HG02970 (cell line): ENCODE data around the gene NLGN2.

Experiments
- ATAC-seq: cut with Tn5 transposase; IDR thresholded peaks from one replicate; pipeline ENCODE4 v1.9.1; 2021; ENCODE audit warnings: mild to moderate bottlenecking, moderate library complexity, moderate number of reproducible peaks; ENCODE audit not compliant: unreplicated experiment, low FRiP score

The NLGN2 gene

GRCh38 chr17:7411427-7411750 is 3.7 kb downstream of the NLGN2 start:
- ATAC-seq: no peak

GRCh38 chr17:7413346-7413985 is 5.8 kb downstream of the NLGN2 start:
- no peak for ATAC-seq

- no peak for ATAC-seq
Measured at GRCh38 chr17:7414837-7415236, 7.2 kb downstream of the NLGN2 start.

GRCh38 chr17:7415784-7416183 is 8.1 kb downstream of the NLGN2 start:
- ATAC-seq: no peak

- ATAC-seq: no peak
Measured at GRCh38 chr17:7416323-7416722, 8.7 kb downstream of the NLGN2 start.

GRCh38 chr17:7417056-7417655 is 9.5 kb downstream of the NLGN2 start:
- no peak for ATAC-seq

- no peak for ATAC-seq
Measured at GRCh38 chr17:7418472-7419152, 11.0 kb downstream of the NLGN2 start.

- no peak for ATAC-seq
Measured at GRCh38 chr17:7419819-7420610, 12.4 kb downstream of the NLGN2 start, which contains the start of gene SPEM1. Gene SPEM1 (plus strand): TSS chr17:7420324. CDS start chr17:7420385, 61 bp downstream.

GRCh38 chr17:7421186-7421585 is 13.5 kb downstream of the NLGN2 start:
- no peak for ATAC-seq

GRCh38 chr17:7423679-7424078 is 16.0 kb downstream of the NLGN2 start:
- ATAC-seq: no peak

GRCh38 chr17:7425316-7425715 is 17.7 kb downstream of the NLGN2 start, which contains the start of gene SPEM2:
Gene SPEM2 (plus strand): TSS chr17:7425616. CDS start chr17:7425689, 73 bp downstream.
- ATAC-seq: no peak

GRCh38 chr17:7425756-7426155 is 18.1 kb downstream of the NLGN2 start:
- ATAC-seq: no peak

- no peak for ATAC-seq
Measured at GRCh38 chr17:7426203-7426863, 18.7 kb downstream of the NLGN2 start.

GRCh38 chr17:7426896-7427489 is 19.3 kb downstream of the NLGN2 start:
- ATAC-seq: no peak

- no peak for ATAC-seq
Measured at GRCh38 chr17:7427549-7427948, 19.9 kb downstream of the NLGN2 start.

- no peak for ATAC-seq
Measured at GRCh38 chr17:7428557-7428956, 20.9 kb downstream of the NLGN2 start, which contains the start of gene SPEM3. Gene SPEM3 (plus strand): TSS chr17:7428857. CDS start chr17:7428903, 46 bp downstream.

- no peak for ATAC-seq
Measured at GRCh38 chr17:7429722-7430121, 22.1 kb downstream of the NLGN2 start.

- ATAC-seq: no peak
Measured at GRCh38 chr17:7431231-7431630, 23.6 kb downstream of the NLGN2 start.

GRCh38 chr17:7432296-7432695 is 24.7 kb downstream of the NLGN2 start:
- no peak for ATAC-seq
